GM06990 (cell line): ENCODE measurements around the gene KLHL33.
"Not testable (repeated sequence)": the region's sequence is repeated elsewhere in the genome, so short reads cannot be mapped to it uniquely, and the experiment has no call there.

Experiments used
- DNase-seq: peaks from one replicate; pipeline ENCODE4 v3.0.0-alpha.2; 2011; ENCODE audit not compliant: insufficient read length; ENCODE audit errors: extremely low read depth
- H3K27me3 ChIP-seq: replicated peaks from 2 replicates; pipeline ENCODE4 v1.6.0; 2011; ENCODE audit warnings: low read length; ENCODE audit not compliant: control insufficient read depth, insufficient read depth
- H3K36me3 ChIP-seq: 2 replicates; pipeline ENCODE4 v1.5.1; 2011; ENCODE audit warnings: low read length; ENCODE audit not compliant: control insufficient read depth, insufficient read depth
- H3K4me3 ChIP-seq: replicated peaks from 2 replicates; pipeline ENCODE4 v1.5.1; 2011; ENCODE audit warnings: low read depth, mild to moderate bottlenecking, control low read depth, low read length
- TF ChIP-seq, protein P1 (sequence below): IDR thresholded peaks from 2 replicates; pipeline ENCODE4 v1.5.1; 2011; ENCODE audit warnings: low read length, control low read depth, mild to moderate bottlenecking, inconsistent platforms; ENCODE audit not compliant: insufficient read depth, poor library complexity, severe bottlenecking

Gene KLHL33

DNA sequence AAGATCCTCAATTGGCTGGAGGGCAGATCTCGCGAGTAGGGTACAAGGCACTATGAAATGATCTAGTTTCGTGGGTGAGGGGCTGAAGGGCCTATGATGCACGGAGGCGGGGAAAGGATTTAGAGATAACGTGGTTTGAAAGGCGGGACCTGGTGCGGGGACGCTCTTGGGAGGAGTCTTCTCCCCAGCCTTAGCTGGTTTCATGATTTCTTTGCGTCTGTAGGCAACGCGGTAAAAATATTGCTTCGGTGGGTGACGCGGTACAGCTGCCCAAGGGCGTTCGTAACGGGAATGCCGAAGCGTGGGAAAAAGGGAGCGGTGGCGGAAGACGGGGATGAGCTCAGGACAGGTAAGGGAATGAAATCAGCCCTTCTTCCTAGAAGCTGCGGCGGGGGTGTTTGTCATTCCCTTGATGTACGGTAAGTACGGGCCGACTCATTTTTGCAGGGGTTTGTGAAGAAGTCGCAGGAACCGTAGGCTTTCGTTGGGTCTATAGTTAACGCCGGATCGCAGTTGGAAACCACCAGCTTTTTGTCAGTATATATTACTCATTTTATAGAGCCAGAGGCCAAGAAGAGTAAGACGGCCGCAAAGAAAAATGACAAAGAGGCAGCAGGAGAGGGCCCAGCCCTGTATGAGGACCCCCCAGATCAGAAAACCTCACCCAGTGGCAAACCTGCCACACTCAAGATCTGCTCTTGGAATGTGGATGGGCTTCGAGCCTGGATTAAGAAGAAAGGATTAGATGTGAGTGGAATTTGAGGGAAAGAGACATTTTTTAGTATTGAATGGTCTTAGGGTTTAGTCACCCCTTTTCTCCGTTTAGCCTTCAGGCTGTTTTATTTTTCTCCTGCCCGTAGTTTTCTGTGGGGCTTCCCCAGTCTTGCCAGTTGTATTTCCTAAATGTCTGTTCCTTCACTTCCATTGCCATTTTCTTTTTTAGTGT, 19.7 kb upstream of the KLHL33 start:
- H3K27me3 ChIP-seq = no peaks in the 10 kb centered on the region
- peak overlapping the region; percentile 83 for H3K4me3 ChIP-seq
- TF ChIP-seq, protein P1, sequence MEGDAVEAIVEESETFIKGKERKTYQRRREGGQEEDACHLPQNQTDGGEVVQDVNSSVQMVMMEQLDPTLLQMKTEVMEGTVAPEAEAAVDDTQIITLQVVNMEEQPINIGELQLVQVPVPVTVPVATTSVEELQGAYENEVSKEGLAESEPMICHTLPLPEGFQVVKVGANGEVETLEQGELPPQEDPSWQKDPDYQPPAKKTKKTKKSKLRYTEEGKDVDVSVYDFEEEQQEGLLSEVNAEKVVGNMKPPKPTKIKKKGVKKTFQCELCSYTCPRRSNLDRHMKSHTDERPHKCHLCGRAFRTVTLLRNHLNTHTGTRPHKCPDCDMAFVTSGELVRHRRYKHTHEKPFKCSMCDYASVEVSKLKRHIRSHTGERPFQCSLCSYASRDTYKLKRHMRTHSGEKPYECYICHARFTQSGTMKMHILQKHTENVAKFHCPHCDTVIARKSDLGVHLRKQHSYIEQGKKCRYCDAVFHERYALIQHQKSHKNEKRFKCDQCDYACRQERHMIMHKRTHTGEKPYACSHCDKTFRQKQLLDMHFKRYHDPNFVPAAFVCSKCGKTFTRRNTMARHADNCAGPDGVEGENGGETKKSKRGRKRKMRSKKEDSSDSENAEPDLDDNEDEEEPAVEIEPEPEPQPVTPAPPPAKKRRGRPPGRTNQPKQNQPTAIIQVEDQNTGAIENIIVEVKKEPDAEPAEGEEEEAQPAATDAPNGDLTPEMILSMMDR = no peak
- peaks cover 23% of the 10 kb centered on the region for H3K36me3 ChIP-seq
- no peak for DNase-seq

DNA sequence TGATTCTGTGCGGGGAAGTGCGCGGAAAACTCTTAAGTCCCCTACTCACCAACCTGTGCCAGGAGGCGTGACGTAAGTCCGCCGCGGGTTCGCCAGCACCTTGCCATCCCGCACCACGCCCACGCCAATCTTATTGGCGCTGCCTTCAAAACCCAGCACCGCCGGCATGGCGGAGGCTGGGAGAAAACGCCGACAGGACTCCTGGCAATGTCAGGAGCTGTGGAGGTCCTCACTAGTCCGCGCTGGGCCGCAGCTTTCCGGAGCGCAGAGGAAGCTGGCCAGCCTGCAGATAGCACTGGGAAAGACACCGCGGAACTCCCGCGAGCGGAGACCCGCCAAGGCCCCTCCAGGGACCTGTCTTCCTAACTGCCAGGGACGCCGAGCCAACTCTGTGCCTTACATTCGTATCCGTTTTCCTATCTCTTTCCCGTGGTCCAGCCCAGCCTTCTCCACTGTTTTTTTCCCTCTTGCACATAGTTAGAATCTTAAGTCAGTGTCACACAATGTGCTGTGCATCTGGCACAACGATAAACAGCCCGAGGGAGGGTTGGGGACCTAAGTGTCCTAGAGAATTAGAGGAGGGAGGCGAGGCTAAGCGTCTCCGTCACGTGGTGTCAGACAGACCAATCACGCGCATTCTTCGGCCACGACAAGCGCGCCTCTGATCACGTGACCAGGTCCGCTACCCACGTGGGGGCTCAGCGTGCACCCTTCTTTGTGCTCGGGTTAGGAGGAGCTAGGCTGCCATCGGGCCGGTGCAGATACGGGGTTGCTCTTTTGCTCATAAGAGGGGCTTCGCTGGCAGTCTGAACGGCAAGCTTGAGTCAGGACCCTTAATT, 18.8 kb upstream of the KLHL33 start, which contains the start of the genes APEX1 and OSGEP:
Gene APEX1 (plus strand): TSS at position 711 of the 839 bp plus-strand sequence. CDS start 420 bp downstream, outside the sequence.
Gene OSGEP (minus strand): TSS at position 297 of the 839 bp plus-strand sequence. CDS start 129 bp downstream, at position 168.
- Histone ChIP-seq H3K4me3 (peak within 1 kb of the TSS; percentile 83), H3K27me3 (no peaks in the 10 kb centered on the region), H3K36me3 (peaks cover 25% of the 10 kb centered on the region)
- TF ChIP-seq, protein P1 = no peak
- peak; percentile 96 for DNase-seq

DNA sequence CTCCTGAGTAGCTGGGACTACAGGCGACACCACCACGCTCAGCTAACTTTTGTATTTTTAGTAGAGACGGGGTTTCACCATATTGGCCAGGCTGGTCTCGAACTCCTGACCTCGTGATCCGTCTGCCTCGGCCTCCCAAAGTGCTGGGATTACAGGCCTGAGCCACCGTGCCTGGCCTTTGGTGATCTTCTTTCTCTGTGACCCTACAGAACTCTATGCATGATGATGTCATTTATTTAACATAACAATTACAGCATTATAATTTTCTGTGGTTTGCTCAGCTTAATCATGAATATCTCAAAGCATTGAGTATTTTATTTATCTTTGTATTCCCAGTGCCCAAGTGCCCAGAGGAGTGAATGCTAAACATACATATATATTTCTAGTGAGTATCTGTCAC, 16.9 kb upstream of the KLHL33 start:
- peaks cover 24% of the 10 kb centered on the region for H3K36me3 ChIP-seq
- not testable (repeated sequence) for H3K27me3 ChIP-seq, H3K4me3 ChIP-seq, DNase-seq

DNA sequence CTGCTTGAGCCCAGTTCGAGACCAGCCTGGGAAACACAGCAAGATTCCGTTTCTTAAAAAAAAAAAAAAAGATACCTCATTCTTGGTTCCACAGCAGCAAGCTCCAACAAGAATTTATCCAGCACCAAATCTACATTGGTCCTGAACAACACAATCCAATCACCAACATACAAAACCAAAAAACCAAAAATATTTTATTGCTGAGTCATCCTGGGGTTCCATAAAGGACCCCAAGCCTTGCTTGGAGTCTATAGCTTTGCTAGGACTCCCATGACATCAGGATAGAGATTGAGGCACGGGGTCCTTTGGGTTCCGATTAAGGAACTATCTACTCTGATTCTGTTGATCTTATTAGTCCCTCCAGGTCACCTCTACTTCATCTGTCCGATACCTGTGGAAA, 10.9 kb upstream of the KLHL33 start:
- Histone ChIP-seq H3K36me3 (peaks cover 25% of the 10 kb centered on the region), H3K27me3 (no peaks in the 10 kb centered on the region), H3K4me3 (no peak overlapping the region)
- TF ChIP-seq, protein P1 = no peak
- no peak for DNase-seq

DNA sequence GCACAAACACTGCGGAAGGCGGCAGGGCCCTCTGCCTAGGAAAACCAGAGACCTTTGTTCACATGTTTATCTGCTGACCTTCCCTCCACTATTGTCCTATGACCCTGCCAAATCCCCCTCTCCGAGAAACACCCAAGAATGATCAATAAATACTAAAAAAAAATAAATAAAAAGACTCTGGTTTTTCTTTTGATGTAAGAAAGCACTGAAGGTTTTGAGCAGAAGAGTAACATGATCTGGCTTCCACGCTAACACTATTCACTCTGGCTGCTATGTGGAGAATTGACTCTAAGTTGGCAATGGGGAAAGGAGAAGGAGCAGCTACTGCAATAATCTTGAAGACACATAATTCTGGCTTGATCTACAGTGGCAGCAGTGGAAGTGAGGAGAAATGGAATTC, 7.7 kb upstream of the KLHL33 start:
- DNase-seq, H3K27me3 ChIP-seq, H3K4me3 ChIP-seq: not testable (repeated sequence)
- peaks cover 16% of the 10 kb centered on the region for H3K36me3 ChIP-seq

DNA sequence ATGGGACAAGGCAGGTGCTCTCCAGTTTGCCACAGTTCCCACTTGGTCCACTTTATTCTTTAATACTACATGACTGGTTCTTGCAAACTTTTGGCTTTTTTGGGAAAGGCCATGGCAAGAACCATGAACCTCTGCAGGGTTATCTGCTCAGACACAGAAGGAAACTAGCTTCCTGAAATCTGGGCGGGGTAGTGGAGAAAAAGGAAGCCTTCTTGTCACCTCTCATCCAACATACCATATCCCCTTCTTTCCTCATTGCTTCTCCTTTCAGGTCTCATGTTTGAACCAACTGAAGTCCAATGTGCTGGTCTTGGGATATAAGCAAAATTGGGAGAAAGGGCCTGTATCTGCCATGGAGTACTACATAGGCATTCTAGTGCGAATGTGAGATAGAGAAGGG, 5.5 kb upstream of the KLHL33 start:
- DNase-seq = no peak
- TF ChIP-seq, protein P1 = no peak
- Histone ChIP-seq H3K4me3 (no peak overlapping the region), H3K27me3 (no peaks in the 10 kb centered on the region), H3K36me3 (peaks cover 2% of the 10 kb centered on the region; the same call in 1 of the 2 replicates)
